Ammon's horn (tissue), 1 donor: Measurements from ENCODE around the gene EXOC6.

Experiments
- DNase-seq: peaks from one replicate; pipeline ENCODE4 v3.0.0-alpha.2; 2016; ENCODE audit warnings: low spot score

Gene EXOC6

GRCh38 chr10:92834331-92834730 lies 14.0 kb upstream of the EXOC6 start:
- DNase-seq = no peak

- no peak for DNase-seq
Observed at GRCh38 chr10:92834986-92835385, 13.3 kb upstream of the EXOC6 start.

GRCh38 chr10:92837456-92837855 lies 10.9 kb upstream of the EXOC6 start:
- DNase-seq = no peak

GRCh38 chr10:92839191-92840085 lies 8.9 kb upstream of the EXOC6 start:
- no peak for DNase-seq

GRCh38 chr10:92844746-92845145 lies 3.6 kb upstream of the EXOC6 start:
- no peak for DNase-seq

GRCh38 chr10:92845921-92846320 lies 2.4 kb upstream of the EXOC6 start:
- DNase-seq = peak; percentile 33

GRCh38 chr10:92846344-92846743 lies 2.0 kb upstream of the EXOC6 start:
- DNase-seq = no peak

GRCh38 chr10:92846854-92847201 lies 1.5 kb upstream of the EXOC6 start:
- DNase-seq = no peak

GRCh38 chr10:92847202-92847864 lies 987 bp upstream of the EXOC6 start:
- no peak for DNase-seq

- no peak for DNase-seq
Observed at GRCh38 chr10:92848037-92848440, 281 bp upstream of the EXOC6 start.

- DNase-seq = no peak
Observed at GRCh38 chr10:92849234-92849525, 860 bp downstream of the EXOC6 start.

GRCh38 chr10:92849576-92850090 lies 1.3 kb downstream of the EXOC6 start:
- no peak for DNase-seq

- DNase-seq = no peak
Observed at GRCh38 chr10:92850185-92850584, 1.9 kb downstream of the EXOC6 start.

GRCh38 chr10:92851003-92851402 lies 2.7 kb downstream of the EXOC6 start:
- no peak for DNase-seq

- no peak for DNase-seq
Observed at GRCh38 chr10:92855560-92855959, 7.2 kb downstream of the EXOC6 start.

GRCh38 chr10:92857904-92858514 lies 9.7 kb downstream of the EXOC6 start:
- DNase-seq = no peak

- no peak for DNase-seq
Observed at GRCh38 chr10:92867235-92867634, 18.9 kb downstream of the EXOC6 start.

GRCh38 chr10:92868036-92868435 lies 19.7 kb downstream of the EXOC6 start:
- DNase-seq = no peak

- no peak for DNase-seq
Observed at GRCh38 chr10:92868557-92868956, 20.2 kb downstream of the EXOC6 start.

GRCh38 chr10:92873029-92873428 lies 24.7 kb downstream of the EXOC6 start:
- DNase-seq = no peak

GRCh38 chr10:92876509-92877036 lies 28.3 kb downstream of the EXOC6 start:
- no peak for DNase-seq

GRCh38 chr10:92880233-92880861 lies 32.0 kb downstream of the EXOC6 start:
- DNase-seq = peak; percentile 64
